CD14-positive monocyte (primary cell): ENCODE measurements around the gene RPS15. TPM values are rescaled to one million over a fixed set of nuclear protein-coding genes. Genes with fewer than 3 reads are reported as not detected.

Experiments
- DNase-seq, 3 donors: peaks; one replicate each; pipeline ENCODE4 v3.0.0-alpha.2; 2011 to 2022
- H2AFZ ChIP-seq: 2 replicates; pipeline ENCODE4 v1.6.0; 2012; ENCODE audit warnings: mild to moderate bottlenecking, low read depth, low read length, inconsistent platforms; ENCODE audit not compliant: insufficient read depth, poor library complexity, severe bottlenecking
- H3K27ac ChIP-seq, 2 donors: 1 replicate in 1 of 2; 2 replicates in 1 of 2; pipeline ENCODE4 v1.5.1; 2012 to 2013; ENCODE audit warnings: low read length in 2 of 2, control low read depth in 1 of 2, inconsistent platforms in 1 of 2, low read depth in 1 of 2, mild to moderate bottlenecking in 1 of 2
- H3K27me3 ChIP-seq, 2 donors: one replicate each; pipeline versions ENCODE4 v1.6.0 to v1.6.1; 2011 to 2013; ENCODE audit warnings: low read length in 2 of 2; ENCODE audit not compliant: control insufficient read depth in 2 of 2, insufficient read depth in 2 of 2
- H3K36me3 ChIP-seq, 2 donors: replicated peaks in 1 of 2; 1 replicate in 1 of 2; 2 replicates in 1 of 2; pipeline versions ENCODE4 v1.5.1 to v1.6.1; 2012 to 2013; ENCODE audit warnings: low read length in 2 of 2, control low read depth in 1 of 2, inconsistent platforms in 1 of 2, mild to moderate bottlenecking in 1 of 2; ENCODE audit not compliant: insufficient read depth in 2 of 2, control insufficient read depth in 1 of 2
- H3K4me1 ChIP-seq, 2 donors: 1 replicate in 1 of 2; 2 replicates in 1 of 2; pipeline versions ENCODE4 v1.5.1 to v1.6.1; 2012 to 2013; ENCODE audit warnings: low read length in 2 of 2, control low read depth in 1 of 2, inconsistent platforms in 1 of 2, mild to moderate bottlenecking in 1 of 2, moderate library complexity in 1 of 2; ENCODE audit not compliant: insufficient read depth in 2 of 2, control insufficient read depth in 1 of 2
- H3K4me2 ChIP-seq: replicated peaks from 2 replicates; pipeline ENCODE3; 2012; ENCODE audit warnings: low read length, moderate library complexity, mild to moderate bottlenecking; ENCODE audit not compliant: poor library complexity, severe bottlenecking; ENCODE audit errors: extremely low read depth
- H3K4me3 ChIP-seq, 3 experiments: fragments of 200-600 bp in 1 of 3; sonication (generic) in 1 of 3; replicated peaks in 1 of 3; 1 replicate in 2 of 3; 2 replicates in 1 of 3; pipeline ENCODE4 v1.5.1; 2011 to 2013; ENCODE audit warnings: low read length in 3 of 3, mild to moderate bottlenecking in 3 of 3, control low read depth in 2 of 3, low read depth in 2 of 3, inconsistent platforms in 1 of 3, moderate library complexity in 1 of 3
- H3K79me2 ChIP-seq: 2 replicates; pipeline ENCODE4 v1.6.0; 2012; ENCODE audit warnings: mild to moderate bottlenecking, control low read depth, inconsistent platforms, low read length, moderate library complexity; ENCODE audit not compliant: insufficient read depth
- H3K9ac ChIP-seq: 2 replicates; pipeline ENCODE4 v1.6.0; 2017; ENCODE audit warnings: low read length, mild to moderate bottlenecking; ENCODE audit not compliant: insufficient read depth, poor library complexity, severe bottlenecking
- H3K9me3 ChIP-seq, 2 donors: replicated peaks in 1 of 2; 1 replicate in 1 of 2; 2 replicates in 1 of 2; pipeline versions ENCODE4 v1.5.1 to v1.6.1; 2012 to 2013; ENCODE audit warnings: low read length in 2 of 2, control low read depth in 1 of 2; ENCODE audit not compliant: control insufficient read depth in 1 of 2, insufficient read depth in 1 of 2
- H4K20me1 ChIP-seq: 2 replicates; pipeline ENCODE4 v1.6.0; 2012; ENCODE audit warnings: mild to moderate bottlenecking, low read length, control low read depth, moderate library complexity; ENCODE audit not compliant: insufficient read depth
- H3K27ac Mint-ChIP-seq, 7 donors: one replicate each; pipeline ENCODE4 v1.8.0; 2020; ENCODE audit warnings: mild to moderate bottlenecking in 7 of 7, mixed read lengths in 7 of 7, moderate library complexity in 6 of 7, inconsistent platforms in 2 of 7
- H3K27me3 Mint-ChIP-seq, 3 donors: one replicate each; pipeline ENCODE4 v1.8.0; 2021 to 2022; ENCODE audit warnings: low read depth in 3 of 3, mild to moderate bottlenecking in 3 of 3, mixed read lengths in 3 of 3, moderate library complexity in 3 of 3, inconsistent platforms in 1 of 3
- H3K36me3 Mint-ChIP-seq, 2 donors: one replicate each; pipeline ENCODE4 v1.8.0; 2020; ENCODE audit warnings: mixed read lengths in 2 of 2, inconsistent platforms in 1 of 2, mild to moderate bottlenecking in 1 of 2
- H3K4me1 Mint-ChIP-seq: one replicate; pipeline ENCODE4 v1.8.0; 2020; ENCODE audit warnings: mild to moderate bottlenecking, mixed read lengths
- H3K4me3 Mint-ChIP-seq, 2 donors: one replicate each; pipeline ENCODE4 v1.8.0; 2020; ENCODE audit warnings: mild to moderate bottlenecking in 2 of 2, mixed read lengths in 2 of 2, moderate library complexity in 1 of 2
- H3K9me3 Mint-ChIP-seq, 7 donors: one replicate each; pipeline ENCODE4 v1.8.0; 2020 to 2022; ENCODE audit warnings: mixed read lengths in 7 of 7, mild to moderate bottlenecking in 6 of 7, moderate library complexity in 6 of 7, inconsistent platforms in 2 of 7
- WGBS: methylation state at CpG from one replicate; pipeline ENCODE4 v1.1.5; 2013; ENCODE audit warnings: missing lambda C conversion rate; ENCODE audit not compliant: insufficient coverage; 5-methylcytosine and 5-hydroxymethylcytosine counted together
- intact Hi-C, 2 donors: fragments of 100-400 bp; cut with micrococcal nuclease; formaldehyde crosslinking; loops; one replicate each; pipeline versions ENCODE4 v1.15.0 to v1.15.1; 2023
- polyA plus RNA-seq, 3 donors: library from polyadenylated mRNA; depleted of rRNA in 1 of 3; unstranded in 2 of 3; stranded (reverse) in 1 of 3; fragments of 300-500 nt in 2 of 3; fragments of >200 nt in 1 of 3; fragmentation: Illumina TruSeq in 2 of 3; gene quantifications; 1 replicate in 2 of 3; 2 replicates in 1 of 3; pipeline ENCODE4 v1.2.3, GENCODE V29; 2012 to 2021
- TF ChIP-seq, protein P1 (sequence below): fragments of 200-600 bp; IDR thresholded peaks from one replicate; pipeline ENCODE4 v1.8.0; 2022; ENCODE audit warnings: antibody characterized with exemption, mild to moderate bottlenecking

Gene RPS15
- polyA plus RNA-seq, 3 donors = 1,318 to 3,451 (median 1,526) TPM

DNA sequence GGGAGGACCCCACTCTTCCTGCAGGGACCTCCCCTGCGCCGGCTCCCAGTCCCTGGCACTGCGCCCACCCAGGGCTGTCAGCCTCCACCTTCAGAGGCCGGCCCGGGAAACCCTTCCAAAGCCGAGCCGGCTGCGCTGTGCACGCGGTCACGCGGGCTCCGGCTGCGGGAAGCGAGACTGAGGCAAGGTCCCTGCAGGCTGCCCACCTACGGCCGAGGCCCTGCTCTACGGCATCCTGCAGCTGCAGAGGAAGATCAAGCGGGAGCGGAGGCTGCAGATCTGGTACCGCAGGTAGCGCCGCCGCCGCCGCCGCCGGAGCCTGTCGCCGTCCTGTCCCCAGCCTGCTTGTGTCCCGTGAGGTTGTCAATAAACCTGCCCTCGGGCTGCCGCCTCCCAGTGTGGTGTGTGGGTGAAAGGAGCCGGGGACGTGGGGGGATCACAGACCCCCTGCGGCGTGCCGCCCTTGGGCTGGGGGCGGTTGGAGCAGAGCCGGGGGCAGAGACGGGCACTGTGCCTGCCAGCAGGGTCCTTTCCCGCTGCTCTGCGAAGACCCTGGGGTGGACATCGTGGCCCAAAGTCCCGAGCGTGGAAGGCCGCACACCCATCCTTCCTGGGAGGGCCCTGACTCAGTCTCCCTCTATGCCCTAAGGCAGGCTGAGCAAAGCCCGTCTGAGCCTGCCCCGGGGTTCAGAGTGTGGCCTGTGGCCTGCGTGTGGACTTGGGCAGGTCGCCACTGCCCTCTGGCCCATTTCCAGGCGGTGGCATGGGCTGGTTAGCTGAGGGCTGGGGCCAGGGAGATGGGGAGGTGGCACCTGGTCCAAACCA lies 42.8 kb upstream of the RPS15 start:
- Histone ChIP-seq H3K36me3 (peaks cover 46% of the 10 kb centered on the region in 2 donors), H3K9me3 (no peaks in the 10 kb centered on the region), H3K4me1 (peaks cover 0 to 11% of the 10 kb centered on the region in 2 donors), H3K4me3 (no peak overlapping the region), H3K4me2 (no peak overlapping the region), H3K9ac (no peak overlapping the region), H3K79me2 (no peaks in the 10 kb centered on the region), H3K27me3 (peaks cover 0 to 4% of the 10 kb centered on the region in 2 donors), H2AFZ (no peak overlapping the region), H3K27ac (no peak overlapping the region), H4K20me1 (no peaks in the 10 kb centered on the region)
- peaks cover 4 to 9% (median 5%) of the 10 kb centered on the region in 3 donors for H3K27me3 Mint-ChIP-seq
- DNase-seq = no peak
- H3K9me3 Mint-ChIP-seq = no peaks in the 10 kb centered on the region
- intact Hi-C loops = no loop called here
- peaks cover 30 to 38% of the 10 kb centered on the region in 2 donors for H3K36me3 Mint-ChIP-seq
- no peak overlapping the region for H3K4me3 Mint-ChIP-seq
- no peak overlapping the region for H3K27ac Mint-ChIP-seq
- TF ChIP-seq, protein P1, sequence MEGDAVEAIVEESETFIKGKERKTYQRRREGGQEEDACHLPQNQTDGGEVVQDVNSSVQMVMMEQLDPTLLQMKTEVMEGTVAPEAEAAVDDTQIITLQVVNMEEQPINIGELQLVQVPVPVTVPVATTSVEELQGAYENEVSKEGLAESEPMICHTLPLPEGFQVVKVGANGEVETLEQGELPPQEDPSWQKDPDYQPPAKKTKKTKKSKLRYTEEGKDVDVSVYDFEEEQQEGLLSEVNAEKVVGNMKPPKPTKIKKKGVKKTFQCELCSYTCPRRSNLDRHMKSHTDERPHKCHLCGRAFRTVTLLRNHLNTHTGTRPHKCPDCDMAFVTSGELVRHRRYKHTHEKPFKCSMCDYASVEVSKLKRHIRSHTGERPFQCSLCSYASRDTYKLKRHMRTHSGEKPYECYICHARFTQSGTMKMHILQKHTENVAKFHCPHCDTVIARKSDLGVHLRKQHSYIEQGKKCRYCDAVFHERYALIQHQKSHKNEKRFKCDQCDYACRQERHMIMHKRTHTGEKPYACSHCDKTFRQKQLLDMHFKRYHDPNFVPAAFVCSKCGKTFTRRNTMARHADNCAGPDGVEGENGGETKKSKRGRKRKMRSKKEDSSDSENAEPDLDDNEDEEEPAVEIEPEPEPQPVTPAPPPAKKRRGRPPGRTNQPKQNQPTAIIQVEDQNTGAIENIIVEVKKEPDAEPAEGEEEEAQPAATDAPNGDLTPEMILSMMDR = no peak
- 93% methylated on average over 52 of the region's 52 CpGs for WGBS
- H3K4me1 Mint-ChIP-seq = peaks cover 6% of the 10 kb centered on the region

DNA sequence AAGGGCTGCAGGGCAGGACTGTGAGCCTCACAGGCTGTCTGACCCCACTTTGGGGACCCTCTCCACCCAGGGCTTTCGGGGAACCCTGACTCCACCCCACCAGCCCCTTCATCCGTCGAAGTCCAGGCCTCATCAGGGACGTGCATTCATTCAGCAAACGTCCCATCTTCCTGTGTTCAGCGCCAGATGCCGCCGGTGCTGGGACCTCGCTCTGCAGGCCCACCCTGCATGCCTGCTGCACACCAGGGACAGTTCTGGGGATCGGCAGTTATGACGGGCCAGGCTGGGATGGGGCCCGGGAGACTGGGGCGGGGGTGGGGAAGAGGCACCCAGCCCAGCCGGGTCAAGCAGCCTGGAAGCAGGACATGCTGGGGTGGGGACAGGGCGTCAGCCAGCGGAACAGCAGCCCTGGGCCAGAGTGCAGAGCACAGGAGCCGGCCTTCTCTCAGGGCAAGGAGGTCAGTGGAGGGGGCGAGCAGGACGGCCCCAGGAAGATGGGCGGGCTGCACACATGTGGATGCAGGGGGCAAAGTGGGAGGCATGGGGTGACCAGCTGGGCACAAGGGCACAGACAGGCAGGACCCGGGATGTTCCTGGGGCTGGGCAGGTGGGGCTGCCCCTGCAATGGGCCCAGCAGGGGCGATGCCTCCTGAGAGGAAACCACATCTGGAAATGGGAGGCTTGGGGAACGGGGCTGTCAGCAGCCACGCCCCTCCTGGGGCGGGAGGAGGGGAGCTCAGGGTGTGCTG lies 42.0 kb upstream of the RPS15 start:
- no peaks in the 10 kb centered on the region for H3K9me3 ChIP-seq

More for the DNA sequence above, 42.0 kb upstream of the RPS15 start:
- H3K4me1 ChIP-seq = peaks cover 7 to 19% of the 10 kb centered on the region in 2 donors
- Mint-ChIP-seq H3K4me1 (peaks cover 12% of the 10 kb centered on the region), H3K4me3 (no peak overlapping the region), H3K27ac (no peak overlapping the region), H3K36me3 (peaks cover 22 to 30% of the 10 kb centered on the region in 2 donors), H3K9me3 (no peaks in the 10 kb centered on the region), H3K27me3 (peaks cover 6 to 16% (median 10%) of the 10 kb centered on the region in 3 donors)
- TF ChIP-seq, protein P1 = no peak
- no peak overlapping the region for H3K27ac ChIP-seq
- no peak overlapping the region for H3K4me3 ChIP-seq
- no peak overlapping the region for H3K9ac ChIP-seq
- H3K79me2 ChIP-seq = no peaks in the 10 kb centered on the region
- H3K36me3 ChIP-seq = peaks cover 38 to 39% of the 10 kb centered on the region in 2 donors
- WGBS = 46% methylated on average over 22 of the region's 25 CpGs
- intact Hi-C loops = no loop called here
- H3K4me2 ChIP-seq = no peak overlapping the region
- no peaks in the 10 kb centered on the region for H4K20me1 ChIP-seq
- peaks cover 0 to 10% of the 10 kb centered on the region in 2 donors for H3K27me3 ChIP-seq
- H2AFZ ChIP-seq = no peak overlapping the region
- DNase-seq = no peak
